Stomach (tissue), 9 donors: ENCODE measurements around the gene SMIM24. TPM values are rescaled to one million over a fixed set of nuclear protein-coding genes. Genes with fewer than 3 reads are reported as not detected.

ENCODE experiments used
- DNase-seq, 2 donors: peaks; one replicate each; pipeline versions ENCODE4 v3.0.0 to v3.0.0-alpha.2; 2013 to 2019
- H3K27ac ChIP-seq, 5 donors: fragments of 200-600 bp in 4 of 5; sonication (generic) in 4 of 5; one replicate each; pipeline ENCODE4 v1.5.1; 2013 to 2019; ENCODE audit warnings: mild to moderate bottlenecking in 1 of 5, moderate library complexity in 1 of 5
- H3K27me3 ChIP-seq, 3 donors: fragments of 200-600 bp; sonication (generic); one replicate each; pipeline ENCODE4 v1.5.1; 2017 to 2019; ENCODE audit warnings: mixed run types in 1 of 3
- H3K36me3 ChIP-seq, 4 donors: fragments of 200-600 bp; sonication (generic); 1 replicate in 3 of 4; 2 replicates in 1 of 4; pipeline ENCODE4 v1.5.1; 2016 to 2019
- H3K4me1 ChIP-seq, 4 donors: fragments of 200-600 bp; sonication (generic); one replicate each; pipeline ENCODE4 v1.5.1; 2016 to 2019
- H3K4me3 ChIP-seq, 4 donors: fragments of 200-600 bp; sonication (generic) in 3 of 4; one replicate each; pipeline ENCODE4 v1.5.1; 2016 to 2019; ENCODE audit warnings: mild to moderate bottlenecking in 1 of 4
- H3K9me3 ChIP-seq, 4 donors: fragments of 200-600 bp; sonication (generic); one replicate each; pipeline ENCODE4 v1.5.1; 2016 to 2019
- EP300 ChIP-seq: sonication (generic); formaldehyde crosslinking; IDR thresholded peaks from one replicate; pipeline ENCODE4 v1.6.1; 2017; ENCODE audit warnings: antibody characterized with exemption
- POLR2A ChIP-seq, 4 donors: fragments of 450-650 bp; IDR thresholded peaks; one replicate each; pipeline ENCODE4 v1.6.1; 2016; ENCODE audit warnings: antibody characterized with exemption in 4 of 4, control low read depth in 2 of 4, mild to moderate bottlenecking in 1 of 4, moderate library complexity in 1 of 4
- POLR2AphosphoS5 ChIP-seq, 3 donors: sonication (generic); formaldehyde crosslinking; IDR thresholded peaks; one replicate each; pipeline ENCODE4 v1.6.1; 2016; ENCODE audit warnings: antibody characterized with exemption in 3 of 3
- WGBS, 5 donors: extraction: QIAGEN DNeasy Blood & Tissue Kit in 3 of 5; methylation state at CpG; one replicate each; pipeline versions ENCODE4 v1.1.5 to v1.1.7; 2013 to 2018; 5-methylcytosine and 5-hydroxymethylcytosine counted together
- intact Hi-C: fragments of 100-400 bp; cut with DNase I; formaldehyde crosslinking; loops from one replicate; pipeline ENCODE4 v1.15.1; 2023; ENCODE audit warnings: low total_unique reads
- polyA plus RNA-seq, 3 donors: library from polyadenylated mRNA; stranded (reverse); fragments of 200-250 nt; gene quantifications; one replicate each; pipeline ENCODE4 v1.2.3, GENCODE V29; 2013
- total RNA-seq, 5 donors: library from RNA; depleted of rRNA; stranded (reverse); fragments of >200 nt; gene quantifications; one replicate each; pipeline versions ENCODE4 v1.1.0 to v1.2.3, GENCODE V29; 2014 to 2016
- TF ChIP-seq, protein P1 (sequence below), 7 experiments: fragments of 450-650 bp in 4 of 7; fragments of 200-600 bp in 3 of 7; sonication (generic) in 3 of 7; IDR thresholded peaks; one replicate each; pipeline ENCODE4 v1.5.1; 2016 to 2019; ENCODE audit warnings: antibody characterized with exemption in 7 of 7, control low read depth in 2 of 7, mild to moderate bottlenecking in 1 of 7
- donor health status: healthy with polysubstance abuse.
- donor health status: Bipolar disorder and iron deficiency.
- donor health status: healthy.

Gene SMIM24
- total and polyA plus RNA-seq, 8 donors = 1.4 to 178 (median 68.7) TPM; not detected in 1

DNA sequence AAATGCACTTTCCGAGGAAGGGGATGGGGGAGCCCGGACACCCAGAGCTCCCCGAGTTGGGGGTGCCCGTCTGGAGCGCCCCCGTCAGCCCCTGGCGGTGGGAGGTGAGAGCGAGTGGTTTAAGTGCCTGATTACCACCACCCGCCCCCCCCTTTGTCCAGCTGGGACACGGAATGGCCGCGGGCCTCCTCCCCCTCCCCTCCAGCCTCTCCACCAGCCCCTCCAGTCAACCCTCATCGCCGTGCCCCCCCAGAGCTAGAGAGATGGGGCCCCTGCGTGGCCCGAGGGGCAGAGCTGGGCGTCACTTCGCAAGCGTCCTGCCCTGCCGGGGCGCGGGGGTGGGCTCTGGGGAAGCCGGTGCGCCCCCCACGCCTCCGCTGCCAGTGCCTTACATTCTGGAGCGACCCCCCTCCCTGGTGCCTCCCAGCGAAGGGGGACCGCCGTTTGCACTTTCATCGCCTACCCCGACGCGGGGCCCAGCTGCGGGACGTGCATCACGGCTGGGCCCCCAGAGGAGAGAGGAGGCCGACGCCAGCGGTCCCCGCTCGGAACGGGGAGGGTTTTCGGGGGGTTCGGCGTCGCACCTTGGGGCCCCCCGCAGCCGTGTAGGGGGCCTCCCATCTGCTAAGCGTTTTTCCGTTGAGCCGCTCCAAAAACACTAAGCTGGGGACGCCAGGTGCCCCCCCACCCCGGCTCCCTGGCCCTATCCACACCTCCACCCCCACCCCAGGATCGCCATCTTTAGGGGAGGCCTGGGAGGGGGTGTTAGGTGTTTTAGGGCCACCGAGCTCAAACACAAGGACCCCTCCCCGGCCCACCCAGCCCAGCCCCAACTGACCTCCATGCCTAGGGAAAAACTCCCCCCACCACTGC lies 16.4 kb downstream of the SMIM24 start:
- H3K9me3 ChIP-seq = no peaks in the 10 kb centered on the region
- no peaks in the 10 kb centered on the region for H3K27me3 ChIP-seq
- no peak for DNase-seq
- H3K36me3 ChIP-seq = peaks cover 38 to 65% (median 54%) of the 10 kb centered on the region in 4 donors
- WGBS, 5 donors = 77 to 88% (median 82%) methylated on average over 12 to 57 of the region's 57 CpGs
- H3K27ac ChIP-seq = peak overlapping the region in 4 of 5 donors; percentile 38 to 90 (median 57)
- peaks cover 20 to 81% (median 47%) of the 10 kb centered on the region in 4 donors for H3K4me1 ChIP-seq
- intact Hi-C loops = no loop called here
- TF ChIP-seq, protein P1, sequence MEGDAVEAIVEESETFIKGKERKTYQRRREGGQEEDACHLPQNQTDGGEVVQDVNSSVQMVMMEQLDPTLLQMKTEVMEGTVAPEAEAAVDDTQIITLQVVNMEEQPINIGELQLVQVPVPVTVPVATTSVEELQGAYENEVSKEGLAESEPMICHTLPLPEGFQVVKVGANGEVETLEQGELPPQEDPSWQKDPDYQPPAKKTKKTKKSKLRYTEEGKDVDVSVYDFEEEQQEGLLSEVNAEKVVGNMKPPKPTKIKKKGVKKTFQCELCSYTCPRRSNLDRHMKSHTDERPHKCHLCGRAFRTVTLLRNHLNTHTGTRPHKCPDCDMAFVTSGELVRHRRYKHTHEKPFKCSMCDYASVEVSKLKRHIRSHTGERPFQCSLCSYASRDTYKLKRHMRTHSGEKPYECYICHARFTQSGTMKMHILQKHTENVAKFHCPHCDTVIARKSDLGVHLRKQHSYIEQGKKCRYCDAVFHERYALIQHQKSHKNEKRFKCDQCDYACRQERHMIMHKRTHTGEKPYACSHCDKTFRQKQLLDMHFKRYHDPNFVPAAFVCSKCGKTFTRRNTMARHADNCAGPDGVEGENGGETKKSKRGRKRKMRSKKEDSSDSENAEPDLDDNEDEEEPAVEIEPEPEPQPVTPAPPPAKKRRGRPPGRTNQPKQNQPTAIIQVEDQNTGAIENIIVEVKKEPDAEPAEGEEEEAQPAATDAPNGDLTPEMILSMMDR (IDR thresholded peaks at IDR 0.05) = no peak
- no peak for TF ChIP-seq EP300
- no peak for TF ChIP-seq POLR2A (IDR thresholded peaks at IDR 0.05)
- no peak for TF ChIP-seq POLR2AphosphoS5 (IDR thresholded peaks at IDR 0.05)
- no peak overlapping the region for H3K4me3 ChIP-seq

DNA sequence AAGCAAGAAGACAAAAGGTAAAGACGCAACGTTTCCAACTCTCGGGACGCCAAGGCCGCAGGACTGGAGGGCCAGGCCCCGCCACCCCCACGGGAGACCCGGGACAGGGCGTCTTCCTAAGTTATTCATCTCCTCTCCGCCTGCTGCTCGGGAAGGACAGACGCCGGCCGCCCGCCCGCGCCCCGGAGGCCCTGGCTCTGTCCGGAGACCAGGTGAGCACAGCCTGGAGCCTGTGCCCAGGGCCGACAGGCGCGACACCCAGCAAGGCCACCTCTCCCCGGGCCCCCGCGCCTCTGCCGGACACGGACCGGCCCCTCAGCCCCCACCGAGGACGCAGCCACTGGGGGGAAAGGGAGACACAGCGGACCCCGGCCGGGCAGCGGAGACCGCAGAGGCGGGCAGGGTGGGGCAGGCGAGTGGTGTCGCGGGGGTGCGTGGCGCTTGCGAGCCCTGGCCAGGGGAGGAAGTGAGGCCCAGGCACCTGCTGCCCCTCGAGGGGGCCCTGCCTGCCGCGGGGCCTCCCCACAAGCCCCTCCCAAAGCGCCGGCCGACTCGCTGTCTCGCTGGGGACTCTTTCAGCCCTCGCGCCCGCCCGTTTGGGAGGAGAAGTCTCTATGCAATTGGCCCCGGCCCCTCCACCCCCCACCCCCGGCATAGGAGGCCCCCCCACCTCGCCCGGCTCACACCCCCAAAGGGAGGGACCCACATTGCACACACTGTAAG lies 17.2 kb downstream of the SMIM24 start:
- H3K9me3 ChIP-seq = no peaks in the 10 kb centered on the region
- no peak for DNase-seq
- peaks cover 38 to 68% (median 57%) of the 10 kb centered on the region in 4 donors for H3K36me3 ChIP-seq
- peaks cover 22 to 82% (median 50%) of the 10 kb centered on the region in 4 donors for H3K4me1 ChIP-seq
- 72 to 86% (median 81%) methylated on average over 36 to 58 of the region's 58 CpGs for WGBS, 5 donors
- peak overlapping the region in 4 of 5 donors; percentile 38 to 90 (median 57) for H3K27ac ChIP-seq
- no peak overlapping the region for H3K4me3 ChIP-seq
- intact Hi-C loops = no loop called here
- TF ChIP-seq EP300 (no peak), POLR2AphosphoS5 (IDR thresholded peaks at IDR 0.05) (no peak), POLR2A (IDR thresholded peaks at IDR 0.05) (no peak)
- TF ChIP-seq, protein P1 (IDR thresholded peaks at IDR 0.05) = no peak
- no peaks in the 10 kb centered on the region for H3K27me3 ChIP-seq

- intact Hi-C loops = no loop called here
- Histone ChIP-seq H3K36me3 (peaks cover 57 to 89% (median 83%) of the 10 kb centered on the region in 4 donors), H3K4me3 (no peak overlapping the region), H3K4me1 (peaks cover 36 to 83% (median 55%) of the 10 kb centered on the region in 4 donors), H3K9me3 (no peaks in the 10 kb centered on the region), H3K27me3 (no peaks in the 10 kb centered on the region), H3K27ac (peak overlapping the region; percentile 4 to 90 (median 79))
- DNase-seq = no peak
- TF ChIP-seq EP300 (no peak), POLR2A (IDR thresholded peaks at IDR 0.05) (no peak)
- 79 to 90% (median 87%) methylated on average over 7 to 15 of the region's 15 CpGs for WGBS, 5 donors
Measured at GRCh38 chr19:3459965-3460582, 20.3 kb downstream of the SMIM24 start.

DNA sequence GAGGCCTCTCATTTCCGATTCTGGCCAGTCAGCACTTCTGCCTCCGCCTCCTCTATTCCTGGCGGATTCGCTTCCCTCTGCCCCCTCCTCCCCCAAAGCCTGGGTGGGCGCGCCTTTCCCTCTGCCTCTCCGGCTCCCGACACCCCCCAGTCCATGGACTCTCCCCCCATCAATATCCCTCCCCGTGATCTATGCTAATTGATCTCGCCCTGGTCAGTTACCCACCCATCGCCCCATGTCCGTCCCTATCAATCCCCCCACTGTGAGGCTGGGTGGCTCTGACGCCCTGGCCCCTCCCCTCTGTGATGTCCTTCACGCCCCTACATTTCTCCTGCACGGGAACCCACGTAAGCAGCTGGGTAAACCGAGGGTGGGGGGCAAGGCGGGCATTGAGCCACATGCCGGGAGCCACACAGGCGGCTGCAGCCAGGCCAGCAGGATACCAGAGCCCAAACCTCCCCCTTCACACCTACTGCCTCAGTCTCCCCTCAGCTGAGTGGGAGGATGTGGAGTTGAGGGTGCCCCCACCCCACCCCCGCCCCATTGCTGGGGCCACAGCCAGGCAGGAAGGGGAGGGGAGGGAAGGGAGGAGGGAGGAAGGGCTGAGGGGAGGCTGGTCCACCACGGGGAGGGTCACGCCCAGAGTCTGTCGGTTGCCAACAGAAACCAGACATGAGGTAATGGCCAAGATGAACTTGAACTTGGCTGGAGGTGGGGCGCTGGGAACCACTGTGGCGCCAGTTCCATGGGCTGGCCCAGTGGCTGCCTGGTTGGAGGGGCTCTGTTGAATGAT lies 21.0 kb downstream of the SMIM24 start:
- Histone ChIP-seq H3K9me3 (no peaks in the 10 kb centered on the region), H3K4me3 (no peak overlapping the region), H3K27ac (peak overlapping the region; percentile 65 to 90 (median 79)), H3K36me3 (peaks cover 65 to 91% (median 85%) of the 10 kb centered on the region in 4 donors), H3K27me3 (no peaks in the 10 kb centered on the region), H3K4me1 (peaks cover 36 to 78% (median 52%) of the 10 kb centered on the region in 4 donors)
- intact Hi-C loops = no loop called here
- TF ChIP-seq POLR2AphosphoS5 (IDR thresholded peaks at IDR 0.05) = peak in 2 of 3 donors; percentile 6 to 26
- TF ChIP-seq, protein P1 (IDR thresholded peaks at IDR 0.05) = no peak
- DNase-seq = peak; percentile 62 to 95
- WGBS, 5 donors = 39 to 52% (median 44%) methylated on average over 26 of the region's 26 CpGs
